A549 (cell line): ENCODE data around the gene SF1.

Source experiments
- CTCF ChIP-seq: fragments of >200 bp; sonication (Bioruptor Twin); formaldehyde crosslinking; IDR thresholded peaks from 3 replicates; pipeline ENCODE4 v1.5.1; 2016
- HDAC2 ChIP-seq: fragments of 200-600 bp; sonication (generic); IDR thresholded peaks from 2 replicates; pipeline ENCODE4 v1.6.1; 2016
- HOXB5 ChIP-seq: fragments of 250-450 bp; sonication (Bioruptor Pico); IDR thresholded peaks from 2 replicates; pipeline ENCODE4 v1.5.0; 2020; ENCODE audit warnings: mild to moderate bottlenecking, moderate library complexity
- KDM1A ChIP-seq: fragments of 200-600 bp; sonication (generic); IDR thresholded peaks from 2 replicates; pipeline ENCODE4 v1.6.1; 2016; ENCODE audit warnings: low read depth, mild to moderate bottlenecking
- MAFK ChIP-seq: fragments of 450-650 bp; IDR thresholded peaks from 2 replicates; pipeline ENCODE4 v1.6.1; 2014; ENCODE audit not compliant: partially characterized antibody
- MYC ChIP-seq: IDR thresholded peaks from 2 replicates; pipeline ENCODE4 v1.6.1; 2012; ENCODE audit warnings: mild to moderate bottlenecking, inconsistent platforms, low read length, improper control_type of control experiment, borderline replicate concordance
- POLR2A ChIP-seq: IDR thresholded peaks from 2 replicates; pipeline ENCODE4 v1.6.1; 2012; ENCODE audit warnings: mild to moderate bottlenecking, low read length
- RCOR1 ChIP-seq: fragments of 150-350 bp; IDR thresholded peaks from 2 replicates; pipeline ENCODE4 v1.6.1; 2014; ENCODE audit warnings: antibody characterized with exemption, low read length, low read depth
- TP53 ChIP-seq: fragments of 250-450 bp; sonication (Bioruptor Pico); IDR thresholded peaks from 2 replicates; pipeline ENCODE4 v1.5.0; 2021; ENCODE audit warnings: mild to moderate bottlenecking, moderate library complexity
- USF2 ChIP-seq: fragments of 450-650 bp; IDR thresholded peaks from 2 replicates; pipeline ENCODE4 v1.6.1; 2014; ENCODE audit warnings: antibody characterized with exemption

GRCh38 chr11:64753380-64754123, 24.8 kb downstream of the SF1 start:
- TF ChIP-seq TP53 (CRISPR knock-in tag) (no peak), POLR2A (no peak), CTCF (no peak), MYC (no peak), HOXB5 (CRISPR knock-in tag) (no peak), RCOR1 (no peak), KDM1A (no peak), HDAC2 (no peak), MAFK (no peak), USF2 (no peak)
